ENCODE measurements around the gene BUD31. TPM values are rescaled to one million over a fixed set of nuclear protein-coding genes. Genes with fewer than 3 reads are reported as not detected.

BUD31 gene
- total and polyA plus RNA-seq, 2 of the 13 experiments (the other 11 are each of a cell fraction or from before 2014, with no cell fraction given) = 35.1 to 79.1 TPM

- peak; percentile 55 for TF ChIP-seq RAD21 (CRISPR knock-in tag; IDR thresholded peaks at IDR 0.05)
- TF ChIP-seq HES4 (CRISPR knock-in tag; IDR thresholded peaks at IDR 0.05; ENCODE audit: borderline replicate concordance) = no peak; the same call in 1 of the 2 replicates
- TF ChIP-seq ZFP91 (CRISPR knock-in tag; IDR thresholded peaks at IDR 0.05; ENCODE audit: borderline replicate concordance) = peak; percentile 68; the same call in 1 of the 2 replicates
- no peak for TF ChIP-seq HNF4G (IDR thresholded peaks at IDR 0.05; ENCODE audit: borderline replicate concordance, low read depth, low read length)
- TF ChIP-seq HNF4G (CRISPR knock-in tag; IDR thresholded peaks at IDR 0.05; ENCODE audit: borderline replicate concordance, low read depth) = no peak
- no peak for TF ChIP-seq PAX8 (CRISPR knock-in tag; IDR thresholded peaks at IDR 0.05; ENCODE audit: borderline replicate concordance)
- TF ChIP-seq SPEN (CRISPR knock-in tag; IDR thresholded peaks at IDR 0.05; ENCODE audit: low read depth) = no peak; the same call in 1 of the 2 replicates
- TF ChIP-seq TBX2 (CRISPR knock-in tag; IDR thresholded peaks at IDR 0.05; ENCODE audit: borderline replicate concordance) = peak; percentile 68
- TF ChIP-seq ZNF274 (CRISPR knock-in tag; IDR thresholded peaks at IDR 0.05) = 0 out of 2 replicates have a peak, but pooled peaks have one; percentile 32
- TF ChIP-seq ZGPAT (CRISPR knock-in tag; IDR thresholded peaks at IDR 0.05) = peak; percentile 61; the same call in 1 of the 2 replicates
- peak; percentile 60; the same call in 1 of the 2 replicates for TF ChIP-seq CENPT (CRISPR knock-in tag; IDR thresholded peaks at IDR 0.05; ENCODE audit: low read depth)
- peak; percentile 51; the same call in 1 of the 2 replicates for TF ChIP-seq PATZ1 (CRISPR knock-in tag; IDR thresholded peaks at IDR 0.05)
- peak; percentile 13; the same call in 1 of the 2 replicates for TF ChIP-seq ZNF30 (CRISPR knock-in tag; IDR thresholded peaks at IDR 0.05)
- 0 out of 2 replicates have a peak, but pooled peaks have one; percentile 39 for TF ChIP-seq CHCHD3 (CRISPR knock-in tag; IDR thresholded peaks at IDR 0.05)
- TF ChIP-seq ZNF362 (CRISPR knock-in tag; IDR thresholded peaks at IDR 0.05; ENCODE audit: borderline replicate concordance) = no peak
- TF ChIP-seq U2AF1 (optimal IDR thresholded peaks at IDR 0.05; ENCODE audit: low read depth, low read length) = no peak
- TF ChIP-seq ZNF660 (CRISPR knock-in tag; IDR thresholded peaks at IDR 0.05; ENCODE audit: borderline replicate concordance, low read depth) = no peak
- no peak for TF ChIP-seq MAFF (IDR thresholded peaks at IDR 0.05; ENCODE audit: low read depth, low read length)
- peak; percentile 19; the same call in 1 of the 2 replicates for TF ChIP-seq SIN3A (IDR thresholded peaks at IDR 0.05; ENCODE audit: borderline replicate concordance, low read depth, low read length)
- TF ChIP-seq ZNF562 (CRISPR knock-in tag; IDR thresholded peaks at IDR 0.05; ENCODE audit: borderline replicate concordance) = no peak
- no peak for TF ChIP-seq SRSF9 (IDR thresholded peaks at IDR 0.05; ENCODE audit: borderline replicate concordance, insufficient read depth, low read depth, low read length, poor library complexity, severe bottlenecking)
- TF ChIP-seq STAG1 (CRISPR knock-in tag; IDR thresholded peaks at IDR 0.05) = no peak
These were observed 34.4 kb upstream of the BUD31 start, which contains the start of gene ARPC1B (continued) for GRCh38 chr7:99374111-99375064.

Measured in HepG2 (cell line).